Measurements from ENCODE around the gene WDR17.

The WDR17 gene

DNA sequence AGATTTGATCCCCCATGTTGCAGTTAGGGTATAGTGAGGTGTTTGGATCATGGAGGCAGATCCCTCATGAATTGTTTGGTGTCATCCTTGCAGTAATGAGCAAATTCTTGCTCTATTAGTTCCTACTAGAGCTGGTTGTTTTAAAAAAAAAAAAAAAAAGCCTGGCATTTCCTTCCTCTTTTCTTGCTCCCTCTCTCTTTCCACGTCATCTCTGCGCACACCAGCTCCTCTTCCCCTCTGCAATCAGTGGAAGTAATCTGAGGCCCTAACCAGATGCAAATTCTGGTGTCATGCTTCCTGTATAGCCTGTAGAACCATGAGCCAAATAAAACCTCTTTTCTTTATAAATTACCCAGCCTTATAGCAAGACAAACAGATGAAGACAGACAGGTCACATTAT lies 24.5 kb downstream of the WDR17 start:
- DNase-seq (ENCODE audit: low read depth, low spot score): no peak

DNA sequence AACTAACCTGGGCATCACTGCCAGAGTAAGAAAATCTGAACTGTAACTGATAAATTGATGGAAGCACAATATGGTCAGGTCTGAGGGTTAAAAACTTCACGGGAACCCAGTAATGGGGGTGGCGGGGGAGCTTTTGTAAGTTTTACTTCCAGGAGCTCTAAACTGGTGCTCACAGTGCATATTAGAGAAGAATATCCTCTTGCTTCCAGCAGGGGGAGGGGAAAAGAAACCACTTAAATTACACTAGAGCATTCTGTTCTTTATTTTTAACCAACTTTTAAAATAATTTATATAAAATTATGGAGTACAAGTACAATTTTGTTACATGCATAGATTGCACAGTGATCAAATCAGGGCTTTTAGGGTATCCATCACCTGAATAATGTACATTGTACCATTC lies 33.7 kb downstream of the WDR17 start:
- no peak for DNase-seq (ENCODE audit: low read depth, low spot score)

GRCh38 chr4:176102414-176103063 lies 36.9 kb downstream of the WDR17 start:
- no peak for DNase-seq (ENCODE audit: low read depth, low spot score)

GRCh38 chr4:176107695-176108094 lies 42.1 kb downstream of the WDR17 start:
- DNase-seq (ENCODE audit: low read depth, low spot score): no peak

- no peak for DNase-seq (ENCODE audit: low read depth, low spot score)
Measured at GRCh38 chr4:176123710-176124407, 58.2 kb downstream of the WDR17 start.

- DNase-seq (ENCODE audit: low read depth, low spot score): no peak
Measured at GRCh38 chr4:176125063-176125462, 59.4 kb downstream of the WDR17 start.

DNA sequence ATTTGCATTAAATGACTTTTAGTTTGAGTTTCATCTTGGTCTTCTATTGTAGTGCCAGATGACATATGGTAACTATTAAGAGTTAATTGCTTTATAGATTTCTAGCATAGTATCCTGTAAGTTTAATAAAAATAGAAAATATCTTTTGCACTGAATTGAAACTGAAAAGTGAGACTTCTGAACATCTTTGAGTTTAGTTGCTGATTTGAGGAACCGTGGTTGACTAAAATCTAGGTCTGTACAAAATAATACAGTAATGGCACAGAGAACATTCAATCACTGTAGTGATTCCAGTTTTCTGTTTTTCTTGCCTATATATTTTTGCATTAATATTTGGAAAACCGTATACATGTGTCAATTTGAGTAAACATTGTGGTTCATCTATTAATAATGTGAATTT lies 69.0 kb downstream of the WDR17 start:
- no peak for DNase-seq (ENCODE audit: low read depth, low spot score)

DNA sequence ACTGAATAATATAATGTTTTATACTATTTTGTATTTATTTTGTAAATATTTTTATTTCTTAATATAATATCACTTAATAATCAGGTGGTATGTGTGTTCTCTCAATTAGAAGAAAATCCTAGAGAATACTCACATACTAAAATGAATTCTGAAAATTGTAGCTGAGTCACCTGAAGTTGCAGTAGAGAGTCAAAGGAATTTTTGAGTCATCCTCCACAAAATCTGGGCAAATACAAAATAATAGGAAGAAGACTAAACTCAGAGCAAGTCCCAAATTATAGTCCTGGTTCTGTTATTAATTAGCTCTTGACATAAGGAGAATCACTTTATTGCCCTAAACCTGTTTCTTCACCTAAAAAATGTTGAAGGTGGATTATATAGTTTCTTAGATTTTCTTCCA lies 72.0 kb downstream of the WDR17 start:
- no peak for DNase-seq (ENCODE audit: low read depth, low spot score)

DNA sequence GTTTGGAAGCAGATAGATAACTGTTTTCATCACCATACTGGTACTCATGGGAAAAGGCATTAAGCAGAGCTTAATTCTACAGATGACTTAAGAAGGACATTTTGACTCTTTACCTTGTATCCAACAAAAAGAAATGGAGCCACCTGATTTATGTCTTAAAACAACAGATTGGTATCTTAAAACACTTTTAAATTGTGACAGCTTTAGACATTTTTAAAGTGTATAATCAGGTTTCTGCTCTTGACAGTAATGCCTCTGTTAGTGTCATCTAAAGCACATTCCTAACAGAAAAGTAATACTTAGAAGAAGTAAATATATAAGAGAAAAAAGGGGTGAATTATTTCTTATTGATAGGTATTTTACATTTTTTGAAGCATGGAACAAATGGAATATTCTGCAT lies 73.9 kb downstream of the WDR17 start:
- DNase-seq (ENCODE audit: low read depth, low spot score): no peak

DNA sequence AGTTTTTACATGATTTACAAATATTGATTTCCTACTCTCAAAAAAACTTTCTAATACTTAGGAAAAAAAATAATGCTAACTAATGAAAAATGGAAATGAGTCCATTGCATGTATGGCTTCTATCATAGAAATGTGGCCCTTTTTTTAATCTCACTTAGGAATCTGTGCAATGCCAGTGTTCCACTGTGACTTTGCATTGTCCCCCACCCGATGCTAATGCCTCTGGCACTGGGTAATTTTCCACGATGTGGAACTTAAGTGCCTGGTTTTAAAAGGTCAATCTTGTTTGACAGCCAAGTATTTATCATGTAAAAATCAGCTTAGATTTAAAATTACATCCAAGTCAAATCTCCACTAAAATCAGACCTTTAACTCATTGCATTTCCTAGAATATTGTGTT lies 76.6 kb downstream of the WDR17 start:
- DNase-seq (ENCODE audit: low read depth, low spot score): no peak

DNA sequence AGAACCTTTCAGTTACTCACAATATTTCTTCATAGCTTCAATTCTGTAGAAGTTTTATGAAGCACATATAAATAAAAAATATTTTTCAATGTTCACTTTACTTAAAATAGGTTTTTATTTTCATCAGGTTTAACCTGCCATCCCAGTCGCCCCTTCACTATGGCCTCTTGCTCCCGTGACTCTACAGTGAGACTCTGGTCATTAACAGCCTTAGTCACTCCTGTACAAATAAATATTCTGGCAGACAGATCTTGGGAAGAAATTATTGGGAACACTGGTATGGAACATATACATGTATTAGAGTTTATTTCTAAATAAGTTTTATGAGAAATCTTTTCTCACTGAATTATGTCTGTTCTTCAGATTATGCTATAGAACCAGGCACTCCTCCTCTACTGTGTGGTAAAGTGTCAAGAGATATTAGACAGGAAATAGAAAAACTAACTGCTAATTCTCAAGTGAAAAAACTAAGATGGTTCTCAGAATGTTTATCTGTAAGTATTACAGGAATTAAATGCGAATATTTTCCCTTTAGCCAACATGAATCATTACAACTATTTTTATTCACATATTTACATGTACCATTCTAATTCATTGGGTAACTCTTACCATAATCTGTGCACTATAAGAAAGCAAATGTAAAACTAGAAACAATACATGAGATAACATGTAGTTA lies 84.2 kb downstream of the WDR17 start:
- DNase-seq (ENCODE audit: low read depth, low spot score): no peak

GRCh38 chr4:176150356-176150682 lies 84.7 kb downstream of the WDR17 start:
- DNase-seq (ENCODE audit: low read depth, low spot score): no peak

- DNase-seq (ENCODE audit: low read depth, low spot score): no peak
Measured at GRCh38 chr4:176150704-176151103, 85.1 kb downstream of the WDR17 start.

DNA sequence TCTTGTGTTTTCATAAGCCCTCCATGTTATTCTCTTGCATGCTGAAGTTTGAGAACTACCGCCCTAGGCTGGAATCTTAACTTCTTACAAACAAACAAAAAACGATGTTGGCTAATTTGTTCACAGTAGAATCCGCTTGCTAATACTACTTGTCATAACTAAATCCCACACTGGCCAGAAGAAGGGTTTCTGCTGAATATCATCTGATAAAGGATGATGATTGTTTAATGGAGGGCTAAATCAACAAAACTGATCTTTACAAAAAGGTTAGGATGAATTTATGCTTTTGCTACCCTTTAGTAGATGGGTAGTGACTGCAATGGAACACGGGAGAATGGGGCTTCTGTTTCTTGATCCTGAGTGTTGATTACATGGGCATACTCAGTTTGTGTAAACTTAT lies 87.5 kb downstream of the WDR17 start:
- DNase-seq (ENCODE audit: low read depth, low spot score): no peak

DNA sequence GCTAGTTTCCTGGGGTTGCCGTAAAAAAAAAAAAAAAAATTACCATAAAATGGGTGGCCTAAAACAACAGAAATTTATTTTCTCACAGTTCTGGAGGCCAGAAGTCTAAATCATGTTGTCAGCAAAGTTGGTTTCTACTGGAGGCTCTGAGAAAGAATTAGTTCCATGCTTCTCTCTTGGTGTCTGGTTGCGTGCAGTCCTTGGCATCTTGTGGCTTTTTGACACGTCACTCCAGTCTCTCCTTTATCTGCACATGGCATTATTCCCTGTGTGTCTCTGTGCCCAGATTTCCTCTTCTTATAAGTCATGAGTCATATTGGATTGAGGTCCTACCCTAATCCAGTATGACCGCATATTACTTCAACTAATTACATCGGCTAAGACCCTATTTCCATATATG lies 91.0 kb downstream of the WDR17 start:
- no peak for DNase-seq (ENCODE audit: low read depth, low spot score)

DNA sequence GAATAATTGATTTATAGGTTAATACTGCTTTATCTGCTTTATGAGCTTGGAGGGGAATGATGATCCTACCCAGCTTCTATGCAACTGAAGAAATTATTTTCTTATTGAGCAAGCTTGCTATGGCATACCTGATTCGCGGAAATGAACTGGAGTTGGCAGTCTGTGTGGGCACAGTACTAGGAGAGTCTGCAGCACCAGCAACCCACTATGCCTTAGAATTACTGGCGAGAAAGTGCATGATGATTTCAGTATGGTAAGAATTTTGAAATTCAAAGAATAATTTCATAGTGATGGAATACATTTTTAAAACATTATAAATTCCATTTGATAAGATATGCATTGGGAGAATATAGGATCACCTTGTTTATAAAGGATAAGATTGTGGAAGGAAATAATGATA lies 97.4 kb downstream of the WDR17 start:
- no peak for DNase-seq (ENCODE audit: low read depth, low spot score)

GRCh38 chr4:176185051-176185450 lies 119.4 kb downstream of the WDR17 start:
- no peak for DNase-seq (ENCODE audit: low read depth, low spot score)

- DNase-seq (ENCODE audit: low read depth, low spot score): no peak
Measured at GRCh38 chr4:176186067-176186466, 120.4 kb downstream of the WDR17 start.

DNA sequence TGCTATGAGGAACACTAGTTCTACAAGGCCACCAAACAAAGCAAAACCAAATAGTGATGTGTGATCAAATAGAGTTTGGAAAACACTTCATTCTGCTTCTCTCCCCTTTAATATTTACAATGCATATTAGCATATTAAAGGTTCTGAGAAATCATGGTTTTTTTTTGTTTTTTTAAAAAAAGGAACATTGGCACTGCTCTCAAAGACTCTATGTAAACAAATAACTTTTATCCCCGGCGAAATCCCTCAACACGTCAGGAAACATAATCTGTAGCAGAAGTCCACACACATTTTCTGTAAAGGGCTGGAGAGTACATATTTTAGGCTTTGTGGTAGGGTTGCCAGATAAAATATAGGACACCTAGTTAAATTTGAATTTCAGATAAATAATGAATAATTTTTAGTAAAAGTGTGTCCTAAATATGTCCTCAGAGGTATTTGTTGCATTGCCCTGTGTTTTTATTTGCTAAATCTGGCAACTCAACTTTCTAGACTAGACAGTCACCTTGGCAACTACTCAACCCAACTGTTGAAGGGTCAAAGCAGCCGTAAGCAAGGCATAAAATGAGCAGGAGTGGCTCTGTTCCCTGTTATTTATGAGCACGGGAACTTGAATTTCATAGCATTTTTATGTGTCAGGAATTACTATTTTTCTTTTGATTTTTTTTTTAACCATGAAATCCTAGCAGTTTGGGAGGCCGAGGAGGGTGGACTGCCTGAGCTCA lies 121.2 kb downstream of the WDR17 start:
- no peak for DNase-seq (ENCODE audit: low read depth, low spot score)

- no peak for DNase-seq (ENCODE audit: low read depth, low spot score)
Measured at GRCh38 chr4:176187624-176188023, 122.0 kb downstream of the WDR17 start.

DNA sequence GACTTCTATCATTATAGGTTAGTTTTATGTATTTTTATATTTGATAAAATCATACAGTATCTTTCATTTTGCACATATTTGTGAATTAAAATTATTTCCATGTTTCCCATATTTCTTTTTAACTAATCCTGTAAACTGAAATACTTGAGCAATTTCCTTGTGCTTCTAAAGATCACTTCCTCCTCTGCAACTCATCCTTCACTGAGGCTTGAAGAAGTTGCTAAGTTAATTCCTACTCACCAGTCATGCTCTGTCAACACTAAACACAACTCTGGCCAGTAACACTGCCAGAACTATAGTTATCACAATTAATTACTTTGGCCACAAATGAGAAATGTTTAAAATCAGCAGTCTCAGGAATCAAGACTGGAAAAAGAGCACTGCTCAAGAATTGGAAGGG lies 123.0 kb downstream of the WDR17 start:
- no peak for DNase-seq (ENCODE audit: low read depth, low spot score)

Measured in smooth muscle cell of the brain vasculature (primary cell).